H1 (cell line): ENCODE measurements around the gene KRT76. TPM values are rescaled to one million over a fixed set of nuclear protein-coding genes. Genes with fewer than 3 reads are reported as not detected.

Experiments used
- CTCF ChIA-PET: fragments of 300-600 bp; sonication (Branson Sonifier 250); formaldehyde crosslinking; loops from one replicate; lab custom pipeline; 2021; ENCODE audit not compliant: partially characterized antibody; lab: Charles Lee
- POLR2A ChIA-PET: fragments of 300-600 bp; sonication (Branson Sonifier 250); formaldehyde crosslinking; loops from one replicate; lab custom pipeline; 2021; ENCODE audit warnings: inconsistent platforms; ENCODE audit not compliant: partially characterized antibody; lab: Charles Lee
- DNase-seq, 2 experiments: peaks; one replicate each; pipeline versions ENCODE4 v3.0.0 to v3.0.0-alpha.2; 2010 to 2022; ENCODE audit warnings: low spot score in 2 of 2, low read depth in 1 of 2, mixed read lengths in 1 of 2
- FAIRE-seq: peaks from 2 replicates; lab custom pipeline; 2011; peaks lifted over from hg19 to GRCh38; lab: Jason Lieb, UNC
- H2AFZ ChIP-seq: 2 replicates; pipeline ENCODE4 v1.8.1; 2012; ENCODE audit warnings: low read length, inconsistent platforms
- H2AK5ac ChIP-seq: 2 replicates; pipeline ENCODE4 v1.6.1; 2013; ENCODE audit warnings: low read depth, low read length
- H2BK120ac ChIP-seq: replicated peaks from 2 replicates; pipeline ENCODE3; 2013; ENCODE audit warnings: low read depth, low read length, inconsistent platforms
- H2BK12ac ChIP-seq: 2 replicates; pipeline ENCODE4 v1.6.1; 2013; ENCODE audit warnings: low read depth, low read length
- H2BK15ac ChIP-seq: 2 replicates; pipeline ENCODE4 v1.6.1; 2013; ENCODE audit warnings: low read length
- H2BK20ac ChIP-seq: 2 replicates; pipeline ENCODE4 v1.6.1; 2013; ENCODE audit warnings: low read length
- H2BK5ac ChIP-seq: 2 replicates; pipeline ENCODE4 v1.6.1; 2013; ENCODE audit warnings: low read depth, low read length
- H3K14ac ChIP-seq: 2 replicates; pipeline ENCODE4 v1.6.1; 2013; ENCODE audit warnings: inconsistent platforms; ENCODE audit not compliant: insufficient read length
- H3K18ac ChIP-seq: 2 replicates; pipeline ENCODE4 v1.6.1; 2013; ENCODE audit warnings: low read length; ENCODE audit errors: extremely low read depth
- H3K23ac ChIP-seq: 2 replicates; pipeline ENCODE4 v1.6.1; 2013; ENCODE audit warnings: inconsistent platforms; ENCODE audit not compliant: insufficient read length
- H3K23me2 ChIP-seq: 2 replicates; pipeline ENCODE4 v1.6.1; 2013; ENCODE audit warnings: low read depth, low read length
- H3K27ac ChIP-seq: 2 replicates; pipeline ENCODE4 v1.6.1; 2011; ENCODE audit warnings: low read depth, low read length, inconsistent platforms
- H3K27me3 ChIP-seq, 4 experiments: replicated peaks in 1 of 4; 1 replicate in 1 of 4; 2 replicates in 3 of 4; pipeline versions ENCODE4 v1.6.1 to v1.8.1; 2011 to 2013; ENCODE audit warnings: low read length in 3 of 4, mild to moderate bottlenecking in 3 of 4, inconsistent platforms in 2 of 4, mixed read lengths in 2 of 4, moderate library complexity in 1 of 4; ENCODE audit not compliant: control insufficient read depth in 3 of 4, insufficient read depth in 3 of 4; ENCODE audit errors: extremely low read depth in 1 of 4
- H3K36me3 ChIP-seq, 4 experiments: 2 replicates each; pipeline versions ENCODE4 v1.6.1 to v1.8.1; 2011 to 2013; ENCODE audit warnings: mild to moderate bottlenecking in 4 of 4, low read length in 3 of 4, moderate library complexity in 2 of 4, control low read depth in 1 of 4, inconsistent platforms in 1 of 4; ENCODE audit not compliant: insufficient read depth in 4 of 4, control insufficient read depth in 2 of 4
- H3K4ac ChIP-seq: replicated peaks from 2 replicates; pipeline ENCODE3; 2013; ENCODE audit warnings: low read length, low read depth, mixed read lengths, inconsistent platforms; ENCODE audit not compliant: insufficient read length
- H3K4me1 ChIP-seq, 4 experiments: replicated peaks in 1 of 4; 1 replicate in 1 of 4; 2 replicates in 3 of 4; pipeline versions ENCODE4 v1.6.1 to v1.8.1; 2011 to 2013; ENCODE audit warnings: low read length in 3 of 4, inconsistent platforms in 2 of 4, mixed read lengths in 1 of 4; ENCODE audit not compliant: insufficient read depth in 4 of 4, control insufficient read depth in 3 of 4
- H3K4me2 ChIP-seq, 2 experiments: 2 replicates each; pipeline versions ENCODE4 v1.6.1 to v1.8.1; 2011 to 2013; ENCODE audit warnings: low read depth in 2 of 2, low read length in 2 of 2, control low read depth in 1 of 2, inconsistent platforms in 1 of 2, mild to moderate bottlenecking in 1 of 2; ENCODE audit not compliant: insufficient read depth in 1 of 2
- H3K4me3 ChIP-seq, 4 experiments: fragments of 200-600, 300-600 bp in 1 of 4; sonication (generic), shearing (Covaris generic), sonication (Bioruptor Twin) in 1 of 4; 2 replicates each; pipeline versions ENCODE4 v1.5.1 to v1.8.1; 2011 to 2016; ENCODE audit warnings: low read length in 4 of 4, low read depth in 3 of 4, control low read depth in 2 of 4, inconsistent platforms in 2 of 4, mild to moderate bottlenecking in 2 of 4, mixed read lengths in 1 of 4, moderate library complexity in 1 of 4; ENCODE audit not compliant: insufficient read depth in 2 of 4; ENCODE audit errors: extremely low read depth in 1 of 4
- H3K56ac ChIP-seq: replicated peaks from 2 replicates; pipeline ENCODE3; 2013; ENCODE audit warnings: low read depth, mild to moderate bottlenecking, mixed read lengths, low read length, inconsistent platforms; ENCODE audit not compliant: insufficient read length
- H3K79me1 ChIP-seq: 2 replicates; pipeline ENCODE4 v1.6.1; 2013; ENCODE audit warnings: low read depth, low read length, control low read depth
- H3K79me2 ChIP-seq, 2 experiments: 2 replicates each; pipeline versions ENCODE4 v1.6.1 to v1.8.1; 2012 to 2013; ENCODE audit warnings: low read length in 2 of 2, mild to moderate bottlenecking in 2 of 2, inconsistent platforms in 1 of 2; ENCODE audit not compliant: insufficient read depth in 2 of 2, control insufficient read depth in 1 of 2
- H3K9ac ChIP-seq, 4 experiments: replicated peaks in 1 of 4; 1 replicate in 1 of 4; 2 replicates in 3 of 4; pipeline versions ENCODE4 v1.6.1 to v1.8.1; 2011 to 2013; ENCODE audit warnings: low read depth in 3 of 4, low read length in 3 of 4, control low read depth in 2 of 4, mild to moderate bottlenecking in 2 of 4, moderate library complexity in 2 of 4, inconsistent platforms in 1 of 4; ENCODE audit errors: extremely low read depth in 1 of 4
- H3K9me3 ChIP-seq, 2 experiments: 2 replicates each; pipeline versions ENCODE4 v1.6.1 to v1.8.1; 2012 to 2013; ENCODE audit warnings: mild to moderate bottlenecking in 2 of 2, moderate library complexity in 2 of 2, control low read depth in 1 of 2, inconsistent platforms in 1 of 2, low read depth in 1 of 2, low read length in 1 of 2, mixed read lengths in 1 of 2; ENCODE audit not compliant: insufficient read depth in 2 of 2
- H4K20me1 ChIP-seq, 2 experiments: replicated peaks in 1 of 2; 2 replicates each; pipeline versions ENCODE3 to v1.8.1; 2011 to 2013; ENCODE audit warnings: inconsistent platforms in 2 of 2, low read length in 2 of 2, mild to moderate bottlenecking in 1 of 2; ENCODE audit not compliant: insufficient read depth in 2 of 2, control insufficient read depth in 1 of 2
- H4K5ac ChIP-seq: 2 replicates; pipeline ENCODE4 v1.6.1; 2013; ENCODE audit warnings: low read length, low read depth, mixed read lengths, inconsistent platforms; ENCODE audit not compliant: insufficient read length
- H4K8ac ChIP-seq: 2 replicates; pipeline ENCODE4 v1.8.0; 2013; ENCODE audit warnings: mild to moderate bottlenecking, moderate library complexity, low read length, inconsistent platforms; ENCODE audit not compliant: insufficient read depth; ENCODE audit errors: extremely low read depth
- H4K91ac ChIP-seq: replicated peaks from 2 replicates; pipeline ENCODE3; 2013; ENCODE audit warnings: low read length, mixed read lengths, inconsistent platforms; ENCODE audit not compliant: insufficient read length
- POLR2A ChIP-seq, 2 experiments: IDR thresholded peaks; 1 replicate in 1 of 2; 2 replicates in 1 of 2; pipeline ENCODE4 v1.6.1; 2011; ENCODE audit warnings: low read depth in 2 of 2, low read length in 2 of 2, mild to moderate bottlenecking in 2 of 2; ENCODE audit errors: control extremely low read depth in 1 of 2
- SIX5 ChIP-seq: IDR thresholded peaks from 2 replicates; pipeline ENCODE4 v1.6.1; 2011; ENCODE audit warnings: mild to moderate bottlenecking, low read depth, low read length
- ZNF274 ChIP-seq: IDR thresholded peaks from 2 replicates; pipeline ENCODE4 v1.7.0; 2012; ENCODE audit warnings: low read length, borderline replicate concordance; ENCODE audit errors: extremely low read depth
- WGBS, 2 experiments: shearing (Covaris generic) in 1 of 2; methylation state at CpG; one replicate each; pipeline versions ENCODE4 v1.1.6 to v1.1.7; 2013 to 2015; ENCODE audit warnings: low lambda C conversion rate in 2 of 2, mixed read lengths in 2 of 2, inconsistent platforms in 1 of 2, low coverage in 1 of 2, missing lambda C conversion rate in 1 of 2; ENCODE audit not compliant: insufficient replicate concordance in 2 of 2, insufficient coverage in 1 of 2, insufficient read length in 1 of 2; ENCODE audit errors: extremely low coverage in 1 of 2, missing lambda C conversion rate in 1 of 2; 5-methylcytosine and 5-hydroxymethylcytosine counted together
- polyA plus RNA-seq, 7 experiments: library from polyadenylated mRNA; depleted of rRNA in 3 of 7; stranded (reverse) in 5 of 7; unstranded in 2 of 7; fragments of >200 nt in 5 of 7; fragments of 200-250 nt in 2 of 7; gene quantifications; 1 replicate in 5 of 7; 2 replicates in 1 of 7; 4 replicates in 1 of 7; pipeline versions ENCODE4 v1.2.1 to v1.2.3, GENCODE V29; 2011 to 2013; ENCODE audit warnings: missing spikeins in 2 of 7, mixed read lengths in 2 of 7
- total RNA-seq: library from RNA; stranded (reverse); fragmentation: NEBNext Ultra II Directional; extraction: Animal tissue kit (Norgen Biotek cat#: 25700); gene quantifications from 2 replicates; pipeline ENCODE4 v1.2.1, GENCODE V29; 2021

Gene KRT76
- total and polyA plus RNA-seq, 2 of the 8 experiments (the other 6 are each of a cell fraction or from before 2014, with no cell fraction given) = not detected

DNA sequence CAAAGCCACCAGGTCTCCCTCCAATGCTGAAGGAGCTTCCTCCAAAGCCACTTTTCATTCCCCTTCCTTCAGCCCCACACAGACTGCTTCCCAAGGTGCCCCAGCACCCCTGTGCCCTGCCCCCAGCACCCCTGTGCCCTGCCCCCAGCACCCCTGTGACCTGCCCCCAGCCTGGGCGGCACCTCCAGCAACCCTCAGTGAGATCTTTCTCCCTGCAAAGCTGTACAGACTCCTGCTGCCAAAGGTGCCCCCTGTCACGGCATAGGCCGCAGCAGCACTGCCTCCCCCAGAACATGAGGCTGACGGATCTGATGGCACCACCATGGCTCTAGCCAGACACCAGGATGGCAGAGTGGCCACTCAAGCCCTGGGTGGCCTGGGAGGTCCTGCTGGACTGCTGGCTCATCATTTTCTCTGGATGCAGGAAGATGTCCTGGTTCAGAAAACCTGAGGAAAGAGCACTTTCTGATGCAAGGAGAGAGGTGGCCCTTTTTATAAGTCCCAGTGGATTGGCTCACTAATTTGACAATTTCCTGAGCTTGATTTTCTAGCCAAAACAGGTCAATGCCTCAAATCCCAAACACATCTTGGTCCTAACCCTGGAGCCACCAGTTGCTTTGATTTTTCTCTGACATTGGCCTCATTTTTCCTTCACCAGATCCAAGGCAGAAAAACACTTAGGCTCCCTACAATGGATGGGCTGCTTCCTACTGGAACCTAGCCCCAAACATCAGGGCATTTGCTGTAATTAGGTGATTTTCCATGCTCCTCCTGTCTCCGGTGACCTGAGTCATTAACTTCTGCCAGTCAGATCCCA lies 41.1 kb downstream of the KRT76 start:
- CTCF ChIA-PET = interaction anchor here (1.0 to 1.6 kb wide), 4 partner anchors 20 to 135 kb away, joined by 3 to 4 read pairs (median 4); no protein-coding TSS in a partner anchor
- TF ChIP-seq SIX5 = no peak
- no peak for TF ChIP-seq ZNF274
- TF ChIP-seq POLR2A (IDR thresholded peaks at IDR 0.05; ENCODE audit: control extremely low read depth in 1 of 2, low read depth in 2 of 2, low read length in 2 of 2) = no peak

More for the DNA sequence above, 41.1 kb downstream of the KRT76 start:
- Histone ChIP-seq H3K27ac (no peak overlapping the region), H3K79me2 (no peaks in the 10 kb centered on the region), H3K27me3 (no peaks in the 10 kb centered on the region), H2BK5ac (no peak overlapping the region), H4K91ac (no peak overlapping the region), H3K23me2 (no peaks in the 10 kb centered on the region), H3K4me3 (no peak overlapping the region), H3K4me2 (no peak overlapping the region), H3K79me1 (no peaks in the 10 kb centered on the region), H3K9ac (no peak overlapping the region), H4K5ac (no peak overlapping the region), H3K23ac (no peak overlapping the region), H2BK15ac (no peak overlapping the region), H2BK120ac (no peak overlapping the region), H4K20me1 (no peaks in the 10 kb centered on the region), H2AK5ac (no peak overlapping the region), H3K14ac (no peak overlapping the region), H3K9me3 (peaks cover 0 to 4% of the 10 kb centered on the region in 2 experiments; a peak in 1 of 4 replicates), H3K18ac (no peak overlapping the region), H4K8ac (no peak overlapping the region), H3K4ac (no peak overlapping the region), H3K36me3 (no peaks in the 10 kb centered on the region), H3K4me1 (no peaks in the 10 kb centered on the region), H2BK12ac (no peak overlapping the region), H2AFZ (no peak overlapping the region), H2BK20ac (no peak overlapping the region), H3K56ac (no peak overlapping the region)
- WGBS, 2 experiments = 50% methylated on average over 4 of the region's 5 CpGs; no CpG with 5 or more reads in 1 of the 2 experiments
- POLR2A ChIA-PET = no interaction called here
- DNase-seq (no peak), FAIRE-seq (no peak)
